Osteoblast (primary cell): ENCODE data around the gene MIS18A. TPM values are rescaled to one million over a fixed set of nuclear protein-coding genes. Genes with fewer than 3 reads are reported as not detected.

ENCODE experiments used
- DNase-seq: peaks from one replicate; pipeline ENCODE4 v3.0.0; 2011; ENCODE audit warnings: low spot score, mixed read lengths; ENCODE audit not compliant: insufficient read length; ENCODE audit errors: missing footprints
- H2AFZ ChIP-seq: 2 replicates; pipeline ENCODE4 v1.6.0; 2011; ENCODE audit warnings: mild to moderate bottlenecking, low read length
- H3K27ac ChIP-seq: 2 replicates; pipeline ENCODE4 v1.5.1; 2011; ENCODE audit warnings: mild to moderate bottlenecking, low read depth, low read length, moderate library complexity
- H3K27me3 ChIP-seq: 2 replicates; pipeline ENCODE4 v1.6.0; 2012; ENCODE audit warnings: mild to moderate bottlenecking, control low read depth, inconsistent platforms, low read length, moderate library complexity; ENCODE audit not compliant: insufficient read depth
- H3K36me3 ChIP-seq: 2 replicates; pipeline ENCODE4 v1.5.1; 2011; ENCODE audit warnings: mild to moderate bottlenecking, low read length, control low read depth, moderate library complexity; ENCODE audit not compliant: insufficient read depth
- H3K4me1 ChIP-seq: 2 replicates; pipeline ENCODE4 v1.5.1; 2011; ENCODE audit warnings: mild to moderate bottlenecking, low read length, control low read depth, moderate library complexity; ENCODE audit not compliant: insufficient read depth
- H3K4me2 ChIP-seq: 2 replicates; pipeline ENCODE4 v1.6.0; 2011; ENCODE audit warnings: mild to moderate bottlenecking, low read length; ENCODE audit not compliant: insufficient read depth
- H3K4me3 ChIP-seq: fragments of 200-600 bp; sonication (generic); 3 replicates; pipeline ENCODE4 v1.5.1; 2012; ENCODE audit warnings: mild to moderate bottlenecking, low read length, inconsistent platforms; ENCODE audit not compliant: insufficient read depth
- H3K79me2 ChIP-seq: 2 replicates; pipeline ENCODE4 v1.6.0; 2012; ENCODE audit warnings: mild to moderate bottlenecking, low read length, control low read depth, inconsistent platforms; ENCODE audit not compliant: insufficient read depth
- H3K9me3 ChIP-seq: 2 replicates; pipeline ENCODE4 v1.5.1; 2011; ENCODE audit warnings: low read depth, low read length, control low read depth
- H4K20me1 ChIP-seq: 2 replicates; pipeline ENCODE4 v1.6.0; 2012; ENCODE audit warnings: mild to moderate bottlenecking, low read length, control low read depth; ENCODE audit not compliant: insufficient read depth
- total RNA-seq: library from RNA; depleted of rRNA; stranded (reverse); fragments of >200 nt; gene quantifications from 2 replicates; pipeline ENCODE4 v1.2.3, GENCODE V29; 2012
- TF ChIP-seq, protein P1 (sequence below): IDR thresholded peaks from 2 replicates; pipeline ENCODE4 v1.5.1; 2011; ENCODE audit warnings: mild to moderate bottlenecking, low read depth, low read length, moderate library complexity; ENCODE audit errors: extremely low read depth

Gene MIS18A, protein sequence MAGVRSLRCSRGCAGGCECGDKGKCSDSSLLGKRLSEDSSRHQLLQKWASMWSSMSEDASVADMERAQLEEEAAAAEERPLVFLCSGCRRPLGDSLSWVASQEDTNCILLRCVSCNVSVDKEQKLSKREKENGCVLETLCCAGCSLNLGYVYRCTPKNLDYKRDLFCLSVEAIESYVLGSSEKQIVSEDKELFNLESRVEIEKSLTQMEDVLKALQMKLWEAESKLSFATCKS
- total RNA-seq, result 3.8 and 4.3 TPM in 2 replicates

DNA sequence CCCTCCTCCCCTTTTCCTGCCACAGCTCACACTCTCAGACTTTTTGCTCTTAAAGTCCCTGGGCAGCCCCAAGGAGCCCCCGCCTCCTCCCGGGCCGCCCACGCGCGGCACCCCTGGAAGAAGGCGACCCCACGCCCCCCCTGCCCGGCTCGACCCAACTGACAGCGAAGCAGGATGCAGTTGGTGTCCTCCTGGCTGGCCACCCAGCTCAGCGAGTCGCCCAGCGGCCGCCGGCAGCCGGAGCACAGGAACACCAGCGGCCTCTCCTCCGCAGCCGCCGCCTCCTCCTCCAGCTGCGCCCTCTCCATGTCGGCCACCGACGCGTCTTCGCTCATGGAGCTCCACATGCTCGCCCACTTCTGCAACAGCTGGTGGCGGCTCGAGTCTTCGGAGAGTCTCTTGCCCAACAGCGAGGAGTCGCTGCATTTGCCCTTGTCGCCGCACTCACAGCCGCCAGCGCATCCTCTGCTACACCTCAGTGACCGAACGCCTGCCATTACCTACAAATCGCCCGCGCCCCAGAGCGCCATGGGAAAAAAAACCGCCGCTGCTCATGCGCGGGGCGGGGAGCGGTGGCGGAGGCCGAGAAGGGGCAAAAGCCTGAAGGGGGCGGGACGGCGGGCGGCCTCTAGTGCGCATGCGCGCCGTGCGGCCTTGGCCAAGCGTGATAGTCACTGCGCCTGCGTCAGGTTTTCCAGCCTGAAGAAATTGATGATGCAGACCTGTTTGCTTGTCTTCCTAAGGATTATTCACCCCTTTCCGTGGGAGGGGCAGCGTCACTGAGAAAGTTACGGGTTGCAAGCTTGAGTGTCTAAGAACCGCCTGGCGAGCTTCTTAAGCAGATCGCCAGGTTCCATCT is at the start of gene MIS18A:
MIS18A (minus strand) TSS at position 532 of the 859 bp plus-strand sequence; CDS start at position 497, 35 bp downstream.
- H3K27me3 ChIP-seq, result no peaks in the 10 kb centered on the region
- peak; percentile 97 for DNase-seq
- H3K36me3 ChIP-seq, result peaks cover 2% of the 10 kb centered on the region
- H3K4me2 ChIP-seq, result peak within 1 kb of the TSS; percentile 98
- peak within 1 kb of the TSS; percentile 98 for H3K4me3 ChIP-seq
- H4K20me1 ChIP-seq, result no peaks in the 10 kb centered on the region
- TF ChIP-seq, protein P1, sequence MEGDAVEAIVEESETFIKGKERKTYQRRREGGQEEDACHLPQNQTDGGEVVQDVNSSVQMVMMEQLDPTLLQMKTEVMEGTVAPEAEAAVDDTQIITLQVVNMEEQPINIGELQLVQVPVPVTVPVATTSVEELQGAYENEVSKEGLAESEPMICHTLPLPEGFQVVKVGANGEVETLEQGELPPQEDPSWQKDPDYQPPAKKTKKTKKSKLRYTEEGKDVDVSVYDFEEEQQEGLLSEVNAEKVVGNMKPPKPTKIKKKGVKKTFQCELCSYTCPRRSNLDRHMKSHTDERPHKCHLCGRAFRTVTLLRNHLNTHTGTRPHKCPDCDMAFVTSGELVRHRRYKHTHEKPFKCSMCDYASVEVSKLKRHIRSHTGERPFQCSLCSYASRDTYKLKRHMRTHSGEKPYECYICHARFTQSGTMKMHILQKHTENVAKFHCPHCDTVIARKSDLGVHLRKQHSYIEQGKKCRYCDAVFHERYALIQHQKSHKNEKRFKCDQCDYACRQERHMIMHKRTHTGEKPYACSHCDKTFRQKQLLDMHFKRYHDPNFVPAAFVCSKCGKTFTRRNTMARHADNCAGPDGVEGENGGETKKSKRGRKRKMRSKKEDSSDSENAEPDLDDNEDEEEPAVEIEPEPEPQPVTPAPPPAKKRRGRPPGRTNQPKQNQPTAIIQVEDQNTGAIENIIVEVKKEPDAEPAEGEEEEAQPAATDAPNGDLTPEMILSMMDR, result no peak
- no peaks in the 10 kb centered on the region for H3K9me3 ChIP-seq
- H3K4me1 ChIP-seq, result peaks cover 17% of the 10 kb centered on the region
- H3K27ac ChIP-seq, result peak within 1 kb of the TSS; percentile 93
- peaks cover 24% of the 10 kb centered on the region for H3K79me2 ChIP-seq
- H2AFZ ChIP-seq, result peak within 1 kb of the TSS; percentile 98

DNA sequence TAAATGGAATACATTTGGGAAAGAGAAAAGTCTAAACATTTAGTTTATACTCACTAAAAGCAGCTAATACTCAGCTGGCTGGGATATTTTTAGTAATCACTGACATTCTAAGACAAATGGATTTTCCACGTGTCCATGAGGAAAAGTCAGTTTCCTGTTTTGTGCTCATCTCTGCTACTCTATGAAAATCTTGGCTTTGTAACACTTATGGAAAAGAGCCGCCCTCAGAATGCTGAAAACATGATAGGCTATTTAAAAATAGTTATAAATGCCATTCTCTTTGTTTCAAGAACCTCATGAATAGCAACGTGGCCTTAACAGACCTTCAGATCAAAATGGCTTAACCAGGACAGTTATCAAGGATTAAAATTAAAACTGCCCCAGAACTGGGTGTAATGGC is 49.7 kb upstream of the MIS18A start:
- H3K9me3 ChIP-seq, result no peaks in the 10 kb centered on the region
- peaks cover 71% of the 10 kb centered on the region for H3K36me3 ChIP-seq
- H2AFZ ChIP-seq, result no peak overlapping the region
- TF ChIP-seq, protein P1, result no peak
- H3K4me1 ChIP-seq, result peaks cover 11% of the 10 kb centered on the region
- H3K4me3 ChIP-seq, result no peak overlapping the region
- no peak overlapping the region for H3K4me2 ChIP-seq
- DNase-seq, result no peak
- H3K79me2 ChIP-seq, result peaks cover 15% of the 10 kb centered on the region
- no peaks in the 10 kb centered on the region for H3K27me3 ChIP-seq
- H4K20me1 ChIP-seq, result peaks cover 8% of the 10 kb centered on the region
- H3K27ac ChIP-seq, result peak overlapping the region; percentile 75

DNA sequence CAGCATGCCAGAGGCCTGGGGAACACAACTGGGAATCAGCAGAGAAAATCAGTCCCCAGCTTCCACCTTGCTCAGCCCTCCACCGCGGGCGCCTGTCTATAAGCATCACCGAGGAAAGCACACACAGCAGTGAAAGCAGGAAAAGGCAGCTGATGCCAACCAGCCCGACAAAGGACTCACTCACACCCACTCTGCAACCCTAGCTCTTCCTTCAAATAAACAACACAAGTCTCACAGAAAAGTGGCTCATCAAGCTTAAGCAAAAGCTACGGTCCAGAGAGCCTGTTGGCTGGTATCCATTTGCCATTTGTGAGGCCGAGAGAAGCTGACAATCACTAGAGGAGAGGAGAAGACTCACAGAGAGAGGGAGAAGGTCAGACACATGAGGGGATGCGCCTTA is 46.9 kb upstream of the MIS18A start:
- no peak overlapping the region for H3K4me2 ChIP-seq
- H3K79me2 ChIP-seq, result peaks cover 15% of the 10 kb centered on the region
- peaks cover 5% of the 10 kb centered on the region for H4K20me1 ChIP-seq
- TF ChIP-seq, protein P1, result no peak
- no peak for DNase-seq
- peaks cover 74% of the 10 kb centered on the region for H3K36me3 ChIP-seq
- peaks cover 11% of the 10 kb centered on the region for H3K4me1 ChIP-seq
- H3K9me3 ChIP-seq, result no peaks in the 10 kb centered on the region
- H3K4me3 ChIP-seq, result no peak overlapping the region
- H2AFZ ChIP-seq, result no peak overlapping the region
- no peak overlapping the region for H3K27ac ChIP-seq
- H3K27me3 ChIP-seq, result no peaks in the 10 kb centered on the region

DNA sequence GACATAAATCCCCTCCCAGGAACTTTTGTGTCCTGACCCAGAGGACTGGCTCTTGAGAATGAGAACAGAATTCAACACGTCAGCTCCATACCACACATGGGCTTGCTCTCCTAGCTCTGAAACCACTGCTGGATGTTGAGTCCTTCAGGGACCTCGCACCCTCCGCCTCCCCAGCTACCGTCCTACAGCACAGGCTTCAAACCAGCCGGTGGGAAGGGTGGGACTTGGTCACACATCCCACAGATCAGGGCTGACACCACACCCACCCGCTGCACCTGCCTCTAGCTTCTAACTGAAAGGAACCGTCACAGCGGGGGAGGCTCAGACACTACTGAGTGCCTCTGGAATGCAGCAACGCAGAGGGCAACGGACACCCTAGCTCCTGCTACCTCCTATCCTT is 43.8 kb upstream of the MIS18A start:
- H3K4me2 ChIP-seq, result no peak overlapping the region
- no peaks in the 10 kb centered on the region for H3K27me3 ChIP-seq
- H3K9me3 ChIP-seq, result no peaks in the 10 kb centered on the region
- TF ChIP-seq, protein P1, result no peak
- no peak overlapping the region for H3K4me3 ChIP-seq
- peaks cover 97% of the 10 kb centered on the region for H3K36me3 ChIP-seq
- H3K4me1 ChIP-seq, result no peaks in the 10 kb centered on the region
- peaks cover 13% of the 10 kb centered on the region for H3K79me2 ChIP-seq
- no peak for DNase-seq
- H2AFZ ChIP-seq, result no peak overlapping the region
- no peak overlapping the region for H3K27ac ChIP-seq
- peaks cover 7% of the 10 kb centered on the region for H4K20me1 ChIP-seq
